HG03064 (cell line): ENCODE measurements around the gene GRAMD4.

ENCODE experiments used
- ATAC-seq: cut with Tn5 transposase; IDR thresholded peaks from one replicate; pipeline ENCODE4 v1.9.1; 2021; ENCODE audit warnings: low read depth; ENCODE audit not compliant: unreplicated experiment

Gene GRAMD4

DNA sequence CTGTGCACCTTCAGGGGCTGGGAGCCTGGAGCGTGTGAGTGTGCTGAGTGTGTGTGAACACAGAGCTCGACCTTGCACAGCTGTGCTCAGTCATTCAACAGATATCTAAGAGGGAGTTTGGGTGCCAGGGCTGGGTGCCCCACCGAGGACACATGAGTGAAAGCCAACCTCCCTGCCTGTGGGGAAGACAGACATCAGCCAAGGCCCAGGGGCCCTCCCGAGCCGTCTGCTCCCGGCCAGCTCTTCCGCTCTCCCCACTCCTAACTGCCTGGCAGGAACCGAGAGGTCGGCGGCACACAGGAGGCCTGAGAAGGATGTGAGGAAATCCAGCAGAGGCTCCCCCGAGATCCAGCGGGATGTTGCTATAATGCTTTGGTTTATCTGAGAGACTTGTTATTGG, 85.9 kb downstream of the GRAMD4 start:
- ATAC-seq, result no peak

DNA sequence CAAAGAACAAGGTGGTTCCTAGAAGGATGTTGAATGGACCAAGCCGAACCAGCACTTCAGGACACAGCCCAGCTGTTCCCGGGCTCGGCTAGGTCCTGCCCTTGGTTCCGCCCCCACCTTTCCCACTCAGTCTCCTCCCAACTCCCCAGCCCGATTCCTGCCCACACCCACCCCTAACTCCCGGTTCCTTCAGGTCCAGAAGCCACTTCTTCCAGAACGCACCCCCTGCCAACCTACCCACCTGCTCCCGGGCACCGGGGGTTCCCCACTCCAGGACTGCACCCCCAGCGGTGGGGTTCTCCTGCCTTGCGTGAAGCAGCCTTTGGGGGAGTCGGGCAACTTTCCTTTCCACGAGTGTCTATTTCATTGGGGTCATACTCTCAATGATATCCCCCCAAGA, 87.1 kb downstream of the GRAMD4 start:
- ATAC-seq, result no peak

DNA sequence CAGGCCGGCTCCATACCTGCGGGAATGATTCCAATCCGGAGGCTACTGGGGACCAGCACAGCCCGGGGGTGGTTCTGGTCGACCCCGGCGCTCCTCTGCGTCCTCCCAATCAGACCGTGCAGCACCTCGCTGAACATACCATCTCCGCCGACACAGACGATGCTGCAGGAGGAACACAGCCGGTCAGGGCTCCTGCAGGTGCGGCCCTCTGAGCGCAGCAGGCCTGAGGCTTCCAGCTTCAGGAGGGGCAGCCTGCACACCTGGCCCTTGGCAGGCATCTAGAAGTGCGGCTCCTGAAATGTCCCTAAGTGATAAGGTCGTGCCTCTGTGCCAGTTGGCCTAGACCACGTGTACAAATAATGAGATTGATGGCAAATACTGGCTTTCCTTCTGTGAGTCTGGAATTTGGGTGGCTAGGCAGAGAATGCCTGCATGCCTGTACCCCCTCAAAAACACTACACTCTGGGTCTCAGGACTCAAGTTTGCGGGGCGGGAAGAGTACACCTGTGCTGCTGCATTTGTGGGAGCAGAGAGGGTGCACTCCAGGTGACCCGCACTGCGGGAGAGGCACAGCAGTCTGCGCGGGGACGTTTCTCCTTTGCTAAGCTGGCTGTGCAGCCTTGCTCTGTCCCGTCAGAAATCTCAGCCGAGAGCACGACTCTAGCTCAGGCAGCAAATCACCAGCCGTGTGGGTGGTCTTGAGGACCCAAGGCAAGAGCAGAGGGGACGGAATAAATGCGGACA, 87.8 kb downstream of the GRAMD4 start:
- no peak for ATAC-seq

- ATAC-seq, result no peak
Measured at GRCh38 chr22:46708766-46709330, 88.7 kb downstream of the GRAMD4 start.

- ATAC-seq, result no peak
Measured at GRCh38 chr22:46710806-46711205, 90.6 kb downstream of the GRAMD4 start.

DNA sequence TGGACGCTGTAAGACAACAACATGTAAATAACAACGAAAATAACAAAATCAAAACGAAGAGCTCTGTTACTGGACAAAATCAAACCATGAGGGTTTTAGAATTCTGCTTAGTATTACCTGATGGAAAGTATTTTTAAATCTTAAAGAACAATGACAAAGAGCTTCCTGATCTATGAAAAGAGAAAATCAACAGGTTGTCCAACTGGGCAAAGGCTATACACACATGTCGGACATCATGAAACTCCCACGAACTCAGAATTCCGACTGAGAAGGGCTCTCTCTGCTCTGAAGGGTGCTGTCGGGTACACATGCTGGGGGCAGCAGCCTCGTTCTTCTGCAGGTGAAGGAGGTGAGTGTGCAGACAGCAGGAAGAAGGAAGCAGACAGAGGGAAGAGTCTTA, 92.1 kb downstream of the GRAMD4 start:
- no peak for ATAC-seq

DNA sequence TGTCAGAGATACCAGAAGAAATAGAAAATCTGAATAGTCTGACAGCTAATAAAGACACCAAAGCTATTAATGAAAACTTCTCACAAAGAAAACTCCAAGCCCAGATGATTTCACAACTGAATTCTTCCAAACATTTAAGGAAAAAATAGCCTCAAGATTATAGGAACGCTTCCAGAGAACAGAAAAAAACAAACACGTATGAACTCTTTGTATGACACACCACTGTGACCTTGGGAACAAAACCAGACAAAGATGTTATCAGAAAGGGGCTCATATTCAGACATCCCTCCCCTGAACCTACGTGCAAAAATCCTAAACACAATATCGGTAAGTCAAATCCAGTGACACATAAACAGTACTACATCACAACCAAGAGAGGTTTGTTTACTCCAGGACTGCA, 94.4 kb downstream of the GRAMD4 start:
- no peak for ATAC-seq

GRCh38 chr22:46719921-46720320, 99.7 kb downstream of the GRAMD4 start:
- ATAC-seq, result no peak

DNA sequence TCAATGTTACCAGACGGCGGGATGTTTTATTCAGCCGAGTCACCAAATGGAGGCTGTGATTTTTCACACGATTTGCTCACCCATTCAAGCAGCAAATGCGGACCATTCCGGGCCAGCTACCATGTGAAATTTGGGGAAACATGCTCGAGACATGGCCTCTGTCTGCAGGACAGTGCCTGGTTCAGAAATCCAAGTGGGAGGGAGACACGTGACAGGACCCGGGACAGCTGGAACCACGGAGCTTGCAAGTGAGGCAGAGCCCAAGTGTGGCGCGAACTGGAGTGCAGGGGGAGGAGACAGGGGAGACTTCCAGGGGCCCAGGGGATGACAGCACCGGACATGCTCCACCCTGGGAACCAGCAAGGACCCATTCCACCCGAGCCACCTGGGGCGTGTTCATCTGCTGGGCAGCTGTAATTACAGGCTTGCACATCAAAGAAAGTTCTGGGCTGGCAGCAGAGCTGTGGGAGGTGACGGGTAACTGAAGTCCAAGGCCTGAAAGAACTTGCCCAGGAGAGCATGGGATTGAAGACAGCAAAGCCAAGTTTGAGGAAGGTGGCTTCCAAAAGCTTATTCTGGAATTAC, 101.4 kb downstream of the GRAMD4 start:
- no peak for ATAC-seq

DNA sequence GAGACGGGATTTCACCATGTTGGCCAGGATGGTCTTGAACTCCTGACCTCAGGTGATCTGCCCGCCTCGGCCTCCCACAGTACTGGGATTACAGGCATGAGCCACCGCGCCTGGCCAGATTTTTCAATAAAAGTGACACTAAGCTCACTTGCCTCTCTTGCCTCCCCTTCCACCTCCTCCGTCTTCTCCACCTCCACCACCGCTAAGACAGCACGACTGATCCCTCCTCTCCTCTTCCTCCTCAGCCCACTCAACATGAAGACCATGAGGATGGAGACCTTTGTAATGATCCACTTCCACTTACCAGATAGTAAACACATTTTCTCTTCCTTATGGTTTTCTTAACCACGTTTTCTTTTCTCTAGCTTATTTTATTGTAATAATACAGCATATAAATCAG, 103.7 kb downstream of the GRAMD4 start:
- ATAC-seq, result no peak

GRCh38 chr22:46725096-46725495, 104.9 kb downstream of the GRAMD4 start:
- no peak for ATAC-seq

- no peak for ATAC-seq
Measured at GRCh38 chr22:46726066-46726985, 106.1 kb downstream of the GRAMD4 start.

GRCh38 chr22:46726986-46727317, 106.8 kb downstream of the GRAMD4 start:
- ATAC-seq, result no peak

DNA sequence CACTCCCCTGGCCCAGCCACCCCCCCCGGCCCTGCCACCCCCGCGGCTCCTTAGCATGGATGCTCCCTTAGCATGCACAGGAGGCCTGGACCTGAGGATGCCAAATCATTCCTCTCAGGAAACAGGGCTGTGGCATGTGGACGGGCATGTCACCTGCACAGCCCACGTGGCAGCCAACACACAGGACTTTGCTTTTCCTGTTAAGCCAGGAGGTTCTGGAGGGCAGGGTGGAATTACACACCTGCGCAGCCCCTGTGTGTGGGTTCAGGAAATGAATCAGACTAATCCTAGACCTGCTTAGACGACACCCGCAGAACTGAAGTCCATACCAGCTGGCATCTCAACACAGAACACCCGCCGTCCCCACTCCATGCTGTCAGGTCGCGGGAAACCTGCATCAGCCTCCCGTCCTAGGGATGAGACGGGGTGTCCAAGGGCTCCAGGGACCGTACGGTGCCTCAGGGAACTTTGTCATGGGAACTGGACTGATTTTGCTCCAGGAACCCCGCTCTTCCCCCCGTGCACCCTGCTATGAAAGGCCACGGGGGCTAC, 107.7 kb downstream of the GRAMD4 start:
- ATAC-seq, result no peak

GRCh38 chr22:46728470-46728869, 108.3 kb downstream of the GRAMD4 start:
- no peak for ATAC-seq
